GM18861 (cell line): ENCODE measurements around the gene TMEM45A.
"Not testable (repeated sequence)": the region's sequence is repeated elsewhere in the genome, so short reads cannot be mapped to it uniquely, and the experiment has no call there.

Source experiments
- ATAC-seq: cut with Tn5 transposase; IDR thresholded peaks from one replicate; pipeline ENCODE4 v1.9.1; 2021; ENCODE audit not compliant: unreplicated experiment

Gene TMEM45A

GRCh38 chr3:100531093-100531492 lies 38.7 kb downstream of the TMEM45A start:
- no peak for ATAC-seq

- no peak for ATAC-seq
These were observed 40.0 kb downstream of the TMEM45A start for GRCh38 chr3:100532411-100532810.

GRCh38 chr3:100533176-100533575 lies 40.8 kb downstream of the TMEM45A start:
- no peak for ATAC-seq

GRCh38 chr3:100535610-100535943 lies 43.2 kb downstream of the TMEM45A start:
- ATAC-seq, result no peak

- ATAC-seq, result no peak
These were observed 43.7 kb downstream of the TMEM45A start for GRCh38 chr3:100536093-100536492.

GRCh38 chr3:100537646-100538338 lies 45.4 kb downstream of the TMEM45A start:
- ATAC-seq, result no peak

- ATAC-seq, result no peak
These were observed 45.9 kb downstream of the TMEM45A start for GRCh38 chr3:100538339-100538706.

GRCh38 chr3:100540791-100541334 lies 48.4 kb downstream of the TMEM45A start:
- ATAC-seq, result no peak

- not testable (repeated sequence) for ATAC-seq
These were observed 49.0 kb downstream of the TMEM45A start for GRCh38 chr3:100541428-100541827.

- no peak for ATAC-seq
These were observed 53.0 kb downstream of the TMEM45A start for GRCh38 chr3:100545371-100545770.

- no peak for ATAC-seq
These were observed 53.8 kb downstream of the TMEM45A start for GRCh38 chr3:100546020-100546744.

- no peak for ATAC-seq
These were observed 55.6 kb downstream of the TMEM45A start for GRCh38 chr3:100548053-100548452.

- no peak for ATAC-seq
These were observed 61.4 kb downstream of the TMEM45A start for GRCh38 chr3:100553618-100554372.

- no peak for ATAC-seq
These were observed 61.9 kb downstream of the TMEM45A start for GRCh38 chr3:100554373-100554676.

GRCh38 chr3:100556673-100557310 lies 64.4 kb downstream of the TMEM45A start:
- no peak for ATAC-seq

GRCh38 chr3:100558233-100558632 lies 65.8 kb downstream of the TMEM45A start:
- no peak for ATAC-seq

- no peak for ATAC-seq
These were observed 68.0 kb downstream of the TMEM45A start for GRCh38 chr3:100560426-100560825.

GRCh38 chr3:100561459-100562158 lies 69.2 kb downstream of the TMEM45A start:
- no peak for ATAC-seq

- no peak for ATAC-seq
These were observed 69.9 kb downstream of the TMEM45A start for GRCh38 chr3:100562224-100562857.

- no peak for ATAC-seq
These were observed 70.8 kb downstream of the TMEM45A start for GRCh38 chr3:100563228-100563627.
